Umbilical cord (tissue), 2 donors: ENCODE results near the gene GHRH. TPM values are rescaled to one million over a fixed set of nuclear protein-coding genes. Genes with fewer than 3 reads are reported as not detected.
A peak's percentile ranks its signal among the peaks of the same experiment; 100 is the strongest.

Source experiments
- DNase-seq: peaks from one replicate; pipeline ENCODE4 v3.0.0-alpha.2; 2015; ENCODE audit warnings: low spot score
- total RNA-seq: library from RNA; depleted of rRNA; stranded (reverse); fragments of >200 nt; gene quantifications from one replicate; pipeline ENCODE4 v1.2.3, GENCODE V29; 2014; ENCODE audit warnings: low replicate concordance; ENCODE audit not compliant: insufficient read depth

GHRH gene
- total RNA-seq, 1 donor from 2014 or later: not detected

DNA sequence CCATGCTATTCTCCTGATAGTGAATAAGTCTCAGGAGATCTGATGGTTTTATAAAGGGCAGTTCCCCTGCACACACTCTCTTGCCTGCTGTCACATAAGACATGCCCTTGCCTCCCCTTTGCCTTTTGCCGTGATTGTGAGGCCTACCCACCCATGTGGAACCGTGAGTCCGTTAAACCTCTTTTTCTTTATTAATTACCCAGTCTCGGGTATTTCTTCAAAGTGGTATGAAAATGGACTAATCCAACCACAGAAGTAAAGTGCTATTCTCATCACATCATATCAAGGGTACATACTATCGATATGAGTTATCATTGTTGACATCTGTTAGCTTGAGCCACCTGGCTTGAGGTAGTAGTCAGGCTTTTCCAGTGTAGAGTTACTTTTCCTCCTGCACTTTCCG lies 30.1 kb upstream of the GHRH start:
- DNase-seq: no peak

DNA sequence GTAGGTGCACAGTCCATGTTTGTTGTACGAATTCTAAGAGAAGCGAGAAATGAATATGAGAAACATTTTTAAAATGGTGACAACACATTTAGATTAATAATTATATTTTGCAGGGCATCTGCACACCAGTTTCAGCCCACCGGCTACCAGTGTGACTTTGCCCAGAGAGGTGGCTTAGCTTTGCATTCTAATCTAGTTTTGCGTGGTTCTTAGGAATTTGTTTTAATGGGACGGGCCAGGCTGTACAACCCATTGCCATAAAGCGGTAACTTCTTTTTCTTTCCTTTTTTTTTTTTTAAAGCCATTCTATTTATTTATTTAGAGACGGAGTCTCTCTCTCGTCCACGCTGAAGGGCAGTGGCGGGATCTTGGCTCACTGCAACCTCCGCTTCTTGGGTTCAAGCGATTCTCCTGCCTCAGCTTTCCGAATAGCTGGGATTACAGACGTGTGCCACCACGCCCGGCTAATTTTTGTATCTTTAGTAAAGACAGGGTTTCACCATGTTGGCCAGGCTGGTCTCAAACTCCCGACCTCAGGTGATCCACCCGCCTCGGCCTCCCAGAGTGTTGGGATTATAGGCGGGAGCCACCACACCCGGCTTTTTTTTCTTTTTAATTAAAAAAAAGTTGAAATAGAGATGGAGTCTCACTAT lies 28.7 kb upstream of the GHRH start:
- no peak for DNase-seq

DNA sequence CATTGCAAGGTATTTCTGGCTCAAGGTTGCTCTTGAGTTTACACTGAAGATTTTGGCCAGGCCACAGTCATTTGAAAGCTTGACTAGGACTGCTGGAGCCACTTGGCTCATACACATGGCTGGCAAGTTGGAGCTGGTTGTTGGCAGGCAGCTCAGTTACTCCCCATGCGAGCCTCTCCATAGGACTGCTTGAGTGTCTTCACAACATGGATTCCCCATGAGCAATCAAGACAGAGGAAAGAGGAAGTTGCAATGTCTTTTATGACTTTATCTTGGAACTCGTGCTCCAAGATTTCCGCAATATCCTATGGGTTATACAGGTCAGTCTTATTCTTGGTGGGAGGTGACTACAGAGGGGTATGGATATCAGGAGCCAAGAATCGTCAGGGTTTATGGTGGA lies 26.5 kb upstream of the GHRH start:
- no peak for DNase-seq

DNA sequence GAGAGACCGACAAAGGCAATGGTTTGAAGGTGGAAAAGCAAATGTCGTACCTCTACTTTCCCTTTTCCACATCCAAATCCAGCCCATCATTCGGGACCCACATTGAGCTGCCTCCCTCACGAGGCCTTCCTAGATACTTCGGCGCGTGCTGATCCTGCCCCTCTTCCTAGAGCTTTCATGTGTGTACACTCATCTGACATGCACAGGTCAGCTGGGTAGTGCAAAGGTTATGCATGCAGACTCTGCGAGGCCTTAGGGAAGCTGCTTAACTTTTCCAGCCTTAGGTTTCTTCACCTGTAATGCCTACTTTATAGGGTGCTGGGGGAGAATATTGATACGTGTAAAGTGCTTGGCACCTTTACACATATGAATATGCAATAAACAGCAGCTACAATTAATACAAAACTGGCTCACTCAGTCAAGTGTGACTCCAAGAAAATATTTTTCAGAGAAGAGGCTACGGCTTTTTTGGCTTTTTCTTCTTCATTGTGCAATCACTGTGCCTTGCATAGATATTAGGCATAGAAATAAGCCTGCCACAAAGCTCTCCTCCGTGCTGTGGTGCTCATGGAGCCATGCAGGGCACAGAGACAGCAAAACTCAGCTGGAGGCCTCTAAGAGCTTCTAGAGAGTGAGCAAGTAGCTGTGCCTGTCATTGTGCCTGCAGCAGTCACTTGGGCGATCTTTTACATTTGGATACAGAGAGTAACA lies 24.2 kb upstream of the GHRH start:
- DNase-seq: no peak

DNA sequence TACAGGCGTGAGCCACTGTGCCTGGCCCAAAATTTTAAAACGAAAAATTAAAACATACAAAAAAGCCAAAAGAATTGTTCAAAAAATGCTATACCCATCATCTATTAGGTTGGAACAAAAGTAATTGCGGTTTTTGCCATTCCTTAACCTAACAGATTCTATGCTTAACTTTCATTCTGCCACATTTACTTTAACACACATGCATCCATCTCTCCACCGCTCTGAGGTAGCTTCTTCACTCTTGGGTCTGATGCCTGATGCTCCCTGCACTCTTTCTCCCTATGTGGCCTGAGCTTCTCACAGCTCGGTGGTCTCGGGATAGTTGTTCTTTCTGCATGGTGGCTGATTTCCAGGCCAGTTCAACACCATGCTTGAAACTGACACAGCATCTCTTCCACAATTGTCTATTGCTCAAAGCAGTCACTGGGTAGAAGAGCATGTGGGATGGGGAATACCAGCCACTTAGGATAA lies 23.1 kb upstream of the GHRH start:
- DNase-seq: no peak

DNA sequence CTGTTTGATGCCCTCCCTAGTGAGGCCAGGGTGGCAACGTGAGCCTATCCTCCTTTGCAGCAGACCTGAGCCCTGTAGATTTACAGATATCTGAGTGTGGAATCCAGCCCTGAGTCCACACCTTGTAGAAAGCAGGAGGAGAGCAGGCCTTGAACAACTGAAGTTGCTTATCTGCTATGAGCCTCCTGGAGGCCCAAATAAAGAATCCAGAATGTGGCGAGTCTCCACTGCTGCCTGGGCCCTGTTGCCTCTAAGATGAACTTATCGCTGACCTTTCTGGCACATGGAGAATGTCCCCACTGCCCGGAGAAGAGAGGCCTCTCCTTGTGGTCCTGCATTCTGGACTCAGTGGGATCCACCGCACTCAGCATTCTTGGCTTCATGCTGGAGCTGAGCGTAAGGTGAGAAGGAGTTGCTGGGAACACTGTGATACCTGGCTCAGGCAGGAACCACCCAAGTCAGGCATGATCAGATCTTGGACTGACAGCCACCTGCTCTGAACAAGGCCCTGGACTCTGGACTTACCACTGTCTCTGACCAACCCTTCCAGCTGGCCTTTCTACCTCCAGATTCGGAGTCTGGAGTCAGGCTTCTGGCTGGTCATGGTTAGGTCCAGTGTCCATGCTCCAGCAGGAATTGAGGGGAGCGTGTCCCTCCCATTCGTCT lies 22.0 kb upstream of the GHRH start:
- DNase-seq: no peak

DNA sequence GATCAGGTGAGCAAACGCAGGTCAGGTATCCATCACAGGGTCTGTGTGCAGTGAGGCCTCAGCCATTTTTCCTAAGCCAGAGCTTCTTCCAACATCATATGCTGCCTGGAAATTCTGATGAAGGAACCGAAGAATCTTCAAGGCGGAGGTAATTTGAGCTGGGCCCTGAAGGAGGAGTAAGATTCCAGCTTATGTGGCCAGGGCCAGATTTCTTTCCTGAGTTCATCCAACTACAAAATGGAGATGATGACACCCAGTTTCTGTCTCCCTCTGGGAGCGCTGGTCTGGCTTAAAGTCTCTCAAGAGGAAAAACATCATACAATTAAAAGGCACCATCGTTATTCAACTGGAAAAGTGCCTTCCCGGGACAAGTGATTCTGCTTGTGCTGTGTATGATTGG lies 20.9 kb upstream of the GHRH start:
- peak; percentile 88 for DNase-seq

DNA sequence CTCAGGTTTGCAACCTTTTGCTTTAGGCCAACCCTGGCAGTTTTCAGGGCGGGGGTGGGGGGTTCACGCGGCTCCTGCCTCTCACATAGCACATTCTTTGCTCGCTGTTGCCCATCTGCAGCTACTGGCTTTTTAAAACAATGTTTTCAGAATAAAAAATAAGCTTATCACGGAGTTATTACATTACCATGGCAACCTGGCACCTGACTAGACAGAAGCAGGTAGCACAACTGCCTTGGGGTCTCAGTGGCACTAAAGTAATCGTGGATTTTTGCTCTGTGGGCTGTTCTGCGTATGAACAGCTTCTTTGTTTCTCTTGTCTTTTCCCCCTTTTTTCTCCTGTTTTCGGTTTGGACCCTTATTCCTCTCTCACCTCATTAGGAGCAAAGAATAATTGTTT lies 18.8 kb upstream of the GHRH start:
- no peak for DNase-seq

DNA sequence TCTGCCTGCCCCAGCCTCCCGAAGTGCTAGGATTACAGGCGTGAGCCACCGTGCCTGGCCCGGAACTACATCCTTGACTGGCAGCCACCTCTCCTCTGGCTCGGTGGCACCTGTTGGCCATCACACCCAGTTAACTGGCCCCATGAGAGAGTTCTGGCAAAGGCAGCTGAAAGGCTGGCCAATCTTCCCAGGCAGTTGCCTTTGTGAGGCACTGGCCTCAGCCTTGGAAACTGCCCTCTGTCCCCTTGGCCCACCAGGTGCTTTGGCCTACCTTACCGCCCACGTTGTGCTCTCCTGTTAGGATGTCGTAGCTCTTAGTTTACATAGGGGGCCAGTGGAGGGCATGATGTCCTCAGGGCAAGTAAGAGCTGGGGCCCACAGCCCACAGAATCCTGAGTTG lies 18.2 kb upstream of the GHRH start:
- DNase-seq: no peak

DNA sequence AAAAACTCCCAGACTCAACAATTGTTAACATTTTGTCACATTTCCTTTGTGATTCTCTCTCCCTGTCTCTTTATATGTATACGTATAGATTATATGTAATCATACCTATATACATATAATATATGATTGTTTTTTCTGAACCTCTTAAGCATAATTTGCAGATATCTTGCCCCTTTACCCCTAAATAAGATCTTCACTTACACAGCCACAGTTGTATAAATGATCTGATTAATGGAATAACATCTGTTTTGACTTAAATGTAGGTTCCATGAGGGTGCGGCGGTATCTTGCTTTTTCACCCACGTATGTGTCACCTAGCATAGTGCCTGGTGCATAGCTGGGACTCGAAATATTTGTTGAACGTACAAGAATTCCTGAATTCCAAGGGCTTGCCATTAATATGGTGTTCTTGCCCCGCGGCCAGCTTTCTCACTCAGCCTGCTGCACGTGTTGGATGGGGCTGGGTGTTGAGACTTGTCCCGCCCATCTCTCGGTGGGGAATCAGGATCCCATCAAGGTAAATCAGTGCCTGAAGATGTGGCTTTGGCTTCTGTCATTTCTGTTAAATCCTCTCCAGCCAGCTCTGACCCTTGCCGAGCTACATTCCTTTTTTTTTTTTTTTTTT lies 17.5 kb upstream of the GHRH start:
- DNase-seq: peak; percentile 68

DNA sequence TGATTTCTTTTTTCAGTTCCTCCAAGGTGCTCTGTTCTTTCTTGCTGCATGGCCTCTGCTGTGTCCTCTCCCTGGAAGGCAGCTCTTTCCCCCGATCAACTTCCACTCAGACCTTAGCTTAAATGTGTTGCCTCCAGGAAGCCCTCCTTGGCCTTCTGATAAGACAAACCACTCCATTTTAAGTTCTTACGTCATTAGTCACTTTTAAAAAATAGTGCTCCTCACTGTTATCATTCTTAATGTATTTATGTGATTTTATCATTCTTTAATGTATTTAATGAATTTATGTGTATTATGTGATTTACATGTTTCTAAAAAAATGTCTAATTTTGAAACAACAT lies 15.6 kb upstream of the GHRH start:
- no peak for DNase-seq

DNA sequence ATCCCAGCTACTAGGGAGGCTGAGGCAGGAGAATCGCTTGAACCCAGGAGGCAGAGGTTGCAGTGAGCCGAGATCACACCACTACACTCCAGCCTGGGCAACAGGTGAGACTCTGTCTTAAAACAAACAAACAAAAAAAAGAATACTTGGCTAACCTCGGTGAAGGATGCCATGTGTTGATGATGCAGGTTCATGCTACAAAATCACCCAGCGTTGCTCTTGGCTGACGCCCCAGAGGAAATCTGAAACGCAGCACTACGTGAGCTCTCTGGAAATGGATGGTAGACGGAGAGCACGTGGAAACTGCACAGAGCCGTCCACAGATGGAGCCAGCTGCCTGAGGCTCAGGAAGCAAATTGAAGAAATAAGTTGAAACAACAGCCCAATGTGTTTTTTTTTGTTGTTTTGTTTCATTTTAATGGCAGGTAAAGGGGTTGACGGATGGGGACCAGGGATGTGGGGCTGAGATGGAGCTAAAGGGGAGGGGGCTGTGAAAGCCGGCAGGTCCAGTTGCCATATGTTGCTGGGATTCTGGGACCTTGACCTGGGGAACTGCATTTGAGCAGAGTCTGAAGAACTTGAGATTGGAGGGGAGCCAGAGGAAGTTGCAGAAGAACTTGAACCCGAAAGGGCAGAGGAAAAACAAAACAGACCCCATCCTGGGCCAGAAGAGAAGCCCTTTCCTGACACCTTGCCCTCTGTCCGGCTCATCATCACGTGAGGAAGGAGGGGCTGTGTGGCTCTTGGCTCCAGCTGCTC lies 15.1 kb upstream of the GHRH start:
- peak; percentile 79 for DNase-seq

DNA sequence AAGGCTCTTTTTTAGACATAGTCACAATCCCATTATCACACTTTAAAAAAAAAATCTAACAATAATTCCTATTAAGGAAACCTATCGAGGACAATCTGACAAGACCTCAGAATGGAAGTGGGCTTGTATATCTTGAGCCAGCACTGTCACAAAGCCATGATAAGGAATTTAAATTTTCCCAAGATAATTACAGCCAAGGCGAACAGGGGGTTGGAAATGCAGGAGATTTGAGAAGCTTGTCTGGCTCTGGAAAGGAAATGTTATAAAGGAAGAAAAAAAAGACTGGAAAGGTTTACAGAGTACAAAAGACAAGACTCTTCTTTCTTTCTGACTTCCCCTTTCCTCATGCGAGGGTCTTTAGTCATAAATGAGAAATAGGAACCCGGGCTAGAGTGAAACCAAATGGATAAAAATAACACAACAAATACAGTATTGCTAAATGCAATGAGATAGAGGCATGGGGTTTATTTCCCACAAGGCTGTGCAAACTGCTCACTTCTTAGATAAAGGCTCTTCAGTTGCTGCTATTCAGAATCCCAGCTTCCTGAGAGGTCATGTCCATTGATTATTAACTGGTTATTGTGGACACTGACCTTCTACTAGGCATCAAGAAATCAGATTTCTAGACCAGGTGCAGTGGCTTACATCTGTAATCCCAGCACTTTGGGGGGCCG lies 13.4 kb upstream of the GHRH start:
- no peak for DNase-seq

DNA sequence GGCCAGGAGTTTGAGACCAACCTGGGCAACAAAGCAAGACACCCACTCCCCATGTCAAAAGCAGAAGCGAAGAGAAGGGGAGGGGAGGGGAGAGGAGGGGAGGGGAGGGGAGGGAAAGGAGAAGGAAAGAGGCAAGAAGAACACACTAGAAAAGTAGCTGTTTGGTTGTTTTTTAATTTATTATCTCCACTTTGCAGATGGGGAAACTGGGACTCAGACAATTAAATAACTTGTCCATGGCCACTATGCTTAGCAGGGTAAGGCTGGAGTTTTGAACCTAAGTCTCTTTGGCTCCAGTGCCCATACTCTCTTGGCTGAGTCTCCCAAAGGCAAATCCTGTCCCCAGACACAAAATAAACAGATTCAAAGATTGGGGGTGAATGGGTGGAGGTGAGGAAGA lies 12.4 kb upstream of the GHRH start:
- DNase-seq: no peak

DNA sequence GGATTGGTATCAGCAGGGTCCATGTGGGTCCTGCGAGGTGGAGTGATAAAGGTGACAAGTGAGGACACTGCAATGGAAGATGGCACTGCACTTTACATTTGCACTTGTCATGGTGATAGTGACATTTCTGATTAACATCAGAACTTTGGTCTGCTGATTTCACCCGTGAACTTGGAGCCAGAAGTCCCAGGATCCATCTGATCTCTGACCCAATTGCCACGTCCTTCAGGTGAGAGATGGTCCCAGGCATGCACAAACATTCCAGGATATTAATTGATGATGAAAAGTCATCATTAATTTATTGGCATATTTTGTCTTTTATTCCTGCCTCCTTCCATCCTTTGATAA lies 9.8 kb upstream of the GHRH start:
- no peak for DNase-seq

DNA sequence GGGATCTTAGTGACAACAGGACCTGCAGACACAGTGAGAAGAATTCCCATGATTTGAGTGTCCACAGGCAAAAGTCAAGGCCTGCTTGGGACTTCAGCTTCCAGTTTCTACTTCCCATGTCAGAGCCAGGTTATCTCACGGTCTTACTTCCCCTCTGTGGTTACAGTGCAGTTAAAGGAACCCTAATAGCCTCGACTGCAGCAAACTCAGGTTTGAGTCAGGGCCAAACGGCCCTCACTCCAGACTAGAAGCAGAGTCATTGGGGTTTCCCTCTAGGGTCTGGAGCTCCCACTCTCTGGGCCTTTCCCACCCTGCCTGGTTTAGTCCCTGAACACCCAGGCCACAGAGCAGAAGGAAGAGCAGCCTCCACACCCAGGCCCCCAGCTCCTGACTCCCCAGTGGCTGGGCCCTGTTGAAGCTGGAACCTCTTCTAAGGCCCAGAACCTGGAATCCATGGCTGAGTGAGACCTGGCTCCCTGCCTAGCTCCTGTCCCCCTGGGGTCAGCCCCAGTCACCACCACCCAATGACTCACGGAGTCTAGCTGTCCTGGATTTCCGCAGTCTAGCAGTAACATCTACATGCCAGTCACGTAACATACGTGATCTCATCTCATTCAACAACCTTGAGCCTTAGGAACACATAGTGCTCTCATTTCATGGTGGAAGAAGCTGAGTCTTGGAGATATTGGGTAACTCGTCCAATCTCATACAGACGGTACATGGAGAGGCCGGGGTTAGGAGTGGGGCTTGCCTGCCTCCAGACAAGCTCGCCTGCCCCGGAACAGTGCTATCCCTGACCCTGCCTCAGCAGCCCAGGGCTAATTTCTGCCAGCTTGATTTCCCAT lies 9.2 kb upstream of the GHRH start:
- peak; percentile 28 for DNase-seq

DNA sequence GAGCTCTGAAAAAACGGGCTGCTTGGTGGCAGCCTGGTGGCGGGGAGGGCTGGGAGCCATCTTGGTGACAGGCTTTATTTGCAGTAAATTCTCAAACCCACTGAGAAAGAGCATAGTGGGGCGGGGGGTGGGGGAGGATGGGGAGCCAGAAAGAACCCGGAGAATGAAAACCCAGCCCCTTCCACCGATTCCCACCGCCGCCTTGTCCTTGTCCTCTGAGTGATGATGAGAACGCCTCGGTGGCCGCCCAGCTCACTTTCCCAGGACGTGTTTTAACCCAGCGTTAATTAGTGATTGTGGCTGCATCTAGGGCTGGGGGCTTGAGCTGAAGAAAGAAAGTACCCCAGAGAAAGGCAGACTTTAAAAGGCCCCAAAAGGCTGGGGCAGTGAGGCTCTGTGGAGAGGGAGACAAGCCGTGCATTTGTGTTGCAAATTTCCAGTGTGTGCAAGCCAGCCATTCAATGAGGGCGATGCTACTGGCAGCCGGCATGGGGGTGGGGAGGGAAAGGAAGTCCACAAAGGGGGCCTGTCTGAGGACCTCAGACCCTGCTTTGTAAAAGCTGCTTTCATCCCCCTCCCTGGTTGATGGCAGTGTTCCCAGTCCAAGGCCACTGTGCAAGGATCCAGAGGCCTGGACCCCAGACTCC lies 6.2 kb upstream of the GHRH start:
- DNase-seq: no peak

DNA sequence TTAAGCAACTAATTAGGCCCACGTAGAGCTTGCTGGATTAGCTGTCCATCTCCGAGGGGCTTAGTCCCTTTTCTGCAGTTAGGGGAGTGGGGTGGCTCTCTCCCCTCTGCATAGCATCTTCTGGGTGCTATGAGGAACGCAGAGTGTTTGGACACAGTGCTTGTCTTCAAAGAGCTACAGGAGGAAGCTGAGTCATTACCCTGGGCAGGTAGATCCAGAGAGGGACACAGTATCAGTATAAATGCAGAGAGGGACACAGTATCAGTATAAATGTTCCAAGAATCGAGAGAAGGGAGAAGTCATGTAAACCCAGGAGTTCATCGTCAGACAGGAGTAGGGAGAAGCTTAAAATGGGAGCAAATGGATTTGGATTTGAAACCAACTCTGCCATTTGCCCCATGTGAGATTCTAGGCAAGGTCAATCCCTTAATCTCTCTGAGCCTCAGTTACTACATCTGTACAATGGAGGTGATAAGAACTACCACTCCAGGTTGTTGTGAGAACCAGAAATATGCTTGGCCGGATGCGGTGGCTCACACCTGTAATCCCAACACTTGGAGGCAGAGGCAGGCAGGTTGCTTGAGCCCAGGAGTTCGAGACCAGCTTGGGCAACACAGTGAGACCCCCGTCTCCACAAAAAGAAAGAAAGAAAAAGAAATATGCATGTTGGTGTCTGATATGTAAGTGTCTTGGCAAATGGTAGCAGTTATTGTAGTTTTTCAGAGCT lies 5.5 kb upstream of the GHRH start:
- no peak for DNase-seq

DNA sequence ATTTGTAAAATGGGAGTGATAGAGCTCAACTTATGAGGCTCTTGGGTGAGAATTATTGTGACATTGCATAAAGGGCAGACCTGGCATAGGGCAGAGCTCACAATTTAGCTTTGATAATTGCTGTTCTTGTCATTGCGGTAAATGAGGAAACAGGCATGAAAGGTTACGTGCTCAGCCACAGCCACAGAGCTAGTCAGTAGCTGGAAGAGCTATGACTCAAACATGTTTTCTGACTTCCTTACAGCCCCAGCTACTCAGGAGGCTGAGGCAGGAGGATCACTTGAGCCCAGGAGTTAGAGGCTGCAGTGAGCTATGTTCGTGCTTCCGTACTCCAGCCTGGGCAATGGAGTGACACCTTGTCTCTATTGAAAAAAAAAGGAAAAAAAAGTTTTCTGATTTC lies 3.5 kb upstream of the GHRH start:
- no peak for DNase-seq
